GM18870 (cell line): Measurements from ENCODE around the gene CACNG7.

ENCODE experiments used
- ATAC-seq: cut with Tn5 transposase; IDR thresholded peaks from one replicate; pipeline ENCODE4 v1.9.1; 2021; ENCODE audit warnings: moderate library complexity; ENCODE audit not compliant: unreplicated experiment

Gene CACNG7

DNA sequence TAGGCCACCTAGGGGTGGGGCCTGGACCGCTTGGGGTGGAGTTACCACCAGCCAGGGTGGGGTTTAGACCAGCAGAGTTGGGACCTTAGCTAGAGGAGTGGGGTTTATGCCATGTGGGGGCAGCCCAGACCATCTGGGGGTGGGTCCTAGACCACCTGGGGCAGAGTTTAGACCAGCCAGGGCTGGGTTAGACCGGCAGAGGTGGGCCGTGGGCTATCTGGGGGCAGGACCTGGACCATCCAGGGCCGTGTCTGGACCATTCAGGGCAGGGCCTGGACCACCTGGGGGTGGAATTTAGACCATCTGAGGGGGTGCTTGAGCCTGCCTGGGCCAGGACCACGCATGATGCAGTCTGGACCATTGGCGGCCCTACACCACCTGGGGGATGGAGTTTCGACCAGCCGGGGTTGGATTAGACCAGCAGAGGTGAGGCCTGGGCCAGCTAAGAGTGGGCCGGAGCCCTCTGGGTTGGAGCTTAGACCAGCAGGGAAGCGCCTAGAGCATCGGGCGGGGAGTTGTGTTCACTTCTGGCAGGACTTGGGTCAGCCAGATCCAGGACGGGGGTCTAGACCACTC lies 72.4 kb downstream of the CACNG7 start:
- ATAC-seq, result no peak

DNA sequence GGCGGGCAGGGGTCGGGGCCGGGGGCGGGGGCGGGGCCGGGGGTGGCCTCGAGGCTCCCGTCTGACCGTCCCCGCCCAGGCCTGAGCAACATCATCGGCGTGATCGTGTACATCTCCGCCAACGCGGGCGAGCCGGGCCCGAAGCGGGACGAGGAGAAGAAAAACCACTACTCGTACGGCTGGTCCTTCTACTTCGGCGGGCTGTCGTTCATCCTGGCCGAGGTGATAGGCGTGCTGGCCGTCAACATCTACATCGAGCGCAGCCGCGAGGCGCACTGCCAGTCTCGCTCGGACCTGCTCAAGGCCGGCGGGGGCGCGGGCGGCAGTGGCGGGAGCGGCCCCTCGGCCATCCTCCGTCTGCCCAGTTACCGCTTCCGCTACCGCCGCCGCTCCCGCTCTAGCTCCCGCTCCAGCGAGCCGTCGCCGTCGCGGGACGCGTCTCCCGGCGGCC lies 72.9 kb downstream of the CACNG7 start:
- no peak for ATAC-seq

DNA sequence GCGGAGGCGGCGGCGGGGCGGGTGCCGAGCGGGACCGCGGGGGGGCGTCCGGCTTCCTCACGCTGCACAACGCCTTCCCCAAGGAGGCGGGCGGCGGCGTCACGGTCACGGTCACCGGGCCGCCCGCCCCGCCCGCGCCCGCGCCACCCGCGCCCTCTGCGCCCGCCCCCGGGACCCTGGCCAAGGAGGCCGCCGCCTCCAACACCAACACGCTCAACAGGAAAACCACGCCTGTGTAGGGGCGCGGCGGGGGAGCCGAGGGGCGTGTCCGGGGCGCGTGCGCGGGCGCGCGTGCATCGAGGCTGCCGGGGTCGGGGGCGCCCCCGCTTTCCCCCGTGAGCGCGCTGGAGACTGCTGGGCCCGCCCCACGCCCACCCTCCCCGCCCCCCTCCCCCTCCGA lies 73.5 kb downstream of the CACNG7 start:
- ATAC-seq, result no peak

DNA sequence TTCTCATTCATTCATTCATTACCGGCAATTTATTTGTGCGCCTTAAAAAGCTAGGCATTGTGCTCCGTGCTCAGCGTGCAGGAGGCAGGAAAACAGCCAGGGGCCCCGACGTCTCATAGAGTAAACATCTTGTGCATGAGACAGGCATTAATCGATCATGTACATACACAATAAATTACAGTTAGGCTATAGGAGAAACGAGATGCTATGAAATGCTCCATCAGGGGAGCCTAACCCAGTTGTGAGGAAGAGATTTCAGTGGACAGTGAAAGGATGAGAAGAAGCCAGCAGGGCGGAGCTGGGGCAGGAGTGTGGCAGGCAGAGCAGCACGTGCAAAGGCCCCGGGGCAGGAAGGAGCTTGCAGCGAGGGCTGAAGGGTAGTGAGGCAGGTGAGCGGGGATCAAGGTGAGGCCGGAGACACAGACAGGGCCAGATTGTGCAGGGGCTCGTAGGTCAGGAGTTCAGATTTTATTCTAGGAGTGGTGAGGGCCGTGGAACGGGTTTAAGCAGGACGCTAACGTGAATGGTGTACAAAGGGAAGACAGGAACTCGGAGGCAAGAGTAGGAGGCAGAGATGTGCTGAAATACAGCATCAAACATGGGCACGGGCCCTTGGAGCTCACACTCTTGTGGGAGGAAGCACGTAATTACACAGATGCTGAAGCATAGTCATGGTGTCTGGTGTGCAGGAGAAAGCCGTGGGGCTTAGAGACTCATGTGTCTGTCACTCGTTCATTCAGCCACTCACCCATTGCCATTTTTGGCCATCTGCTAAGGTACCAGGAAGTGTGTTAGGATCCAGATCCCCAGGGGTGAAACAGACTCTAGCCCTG lies 74.6 kb downstream of the CACNG7 start:
- no peak for ATAC-seq

DNA sequence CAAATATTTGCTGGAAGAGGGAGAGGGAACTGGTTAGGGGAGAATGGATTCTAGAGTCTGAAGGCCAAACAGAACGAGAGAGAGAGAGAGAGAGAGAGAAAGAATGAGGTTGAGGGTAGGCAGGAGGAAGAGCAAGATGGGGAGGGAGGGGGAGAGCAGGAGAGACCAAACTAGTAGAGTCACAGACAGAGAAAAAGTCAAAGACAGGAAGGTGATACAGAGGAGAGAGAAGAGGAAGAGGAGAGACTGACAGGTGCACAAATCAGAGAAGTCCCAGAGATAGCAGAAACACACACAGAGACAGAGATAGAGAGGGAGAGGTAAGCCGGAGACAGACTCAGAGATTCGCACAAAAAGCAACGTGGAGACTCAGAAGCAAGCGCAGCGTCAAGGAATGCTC lies 76.8 kb downstream of the CACNG7 start:
- ATAC-seq, result no peak

DNA sequence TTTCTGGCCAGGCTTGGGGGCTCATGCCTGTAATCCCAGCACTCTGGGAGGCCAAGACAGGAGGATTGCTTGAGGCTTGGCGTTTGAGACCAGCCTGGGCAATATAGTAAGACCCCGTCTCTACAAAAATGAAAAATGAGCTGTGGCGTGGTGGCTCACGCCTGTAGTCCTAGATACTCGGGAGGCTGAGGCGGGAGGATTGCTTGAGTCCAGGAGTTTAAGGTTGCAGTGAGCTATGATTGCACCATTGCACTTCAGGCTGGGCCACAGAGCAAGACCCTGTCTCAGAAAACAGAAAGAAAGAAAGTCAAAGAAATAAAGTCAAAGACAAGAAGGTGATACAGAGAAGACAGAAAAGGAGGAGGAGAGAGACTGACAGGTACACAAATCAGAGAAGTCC lies 79.9 kb downstream of the CACNG7 start:
- ATAC-seq, result no peak

DNA sequence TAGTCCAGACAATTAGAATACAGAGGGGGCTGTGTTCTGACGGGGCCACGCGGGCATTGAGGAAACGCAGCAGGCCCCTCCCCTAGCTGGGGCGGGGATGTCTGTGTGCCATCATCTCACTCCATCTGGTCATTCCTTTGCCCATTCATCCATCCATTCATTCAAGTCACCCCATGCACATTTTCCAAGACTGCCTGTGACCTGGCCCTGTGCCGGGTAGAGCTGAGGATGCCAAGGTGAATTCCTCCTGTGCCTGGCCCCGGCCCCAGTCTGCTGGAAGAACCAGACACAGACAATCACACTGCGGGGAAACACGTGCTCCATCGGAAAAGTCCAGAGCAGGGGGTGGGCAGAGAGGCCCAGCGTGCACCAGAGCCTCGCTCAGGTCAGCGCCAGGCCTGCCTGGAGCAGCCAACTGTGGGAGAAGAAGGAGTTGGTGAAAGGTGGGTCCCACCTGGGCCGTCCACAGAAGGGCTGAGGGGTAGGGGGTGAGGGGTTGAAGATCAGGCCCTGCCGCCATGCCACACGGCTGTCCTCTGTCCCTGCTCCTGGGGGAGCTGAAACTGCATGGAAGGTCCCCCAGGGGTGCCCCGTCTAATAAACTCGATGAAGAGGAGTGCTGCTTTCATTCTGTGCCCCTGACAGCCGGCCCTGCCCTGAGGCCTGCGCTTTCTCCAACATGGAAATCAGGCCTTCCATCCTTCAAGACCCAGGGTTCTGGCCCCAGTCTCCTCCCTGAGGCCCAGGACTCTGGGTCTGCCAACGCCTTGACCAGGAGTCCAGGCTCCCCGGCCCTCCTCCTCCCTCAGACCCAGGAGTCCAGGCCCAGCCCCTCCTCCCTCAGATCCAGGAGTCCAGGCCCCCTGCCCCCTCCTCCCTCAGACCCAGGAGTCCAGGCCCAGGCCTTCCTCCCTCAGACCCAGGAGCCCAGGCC lies 80.8 kb downstream of the CACNG7 start:
- no peak for ATAC-seq

DNA sequence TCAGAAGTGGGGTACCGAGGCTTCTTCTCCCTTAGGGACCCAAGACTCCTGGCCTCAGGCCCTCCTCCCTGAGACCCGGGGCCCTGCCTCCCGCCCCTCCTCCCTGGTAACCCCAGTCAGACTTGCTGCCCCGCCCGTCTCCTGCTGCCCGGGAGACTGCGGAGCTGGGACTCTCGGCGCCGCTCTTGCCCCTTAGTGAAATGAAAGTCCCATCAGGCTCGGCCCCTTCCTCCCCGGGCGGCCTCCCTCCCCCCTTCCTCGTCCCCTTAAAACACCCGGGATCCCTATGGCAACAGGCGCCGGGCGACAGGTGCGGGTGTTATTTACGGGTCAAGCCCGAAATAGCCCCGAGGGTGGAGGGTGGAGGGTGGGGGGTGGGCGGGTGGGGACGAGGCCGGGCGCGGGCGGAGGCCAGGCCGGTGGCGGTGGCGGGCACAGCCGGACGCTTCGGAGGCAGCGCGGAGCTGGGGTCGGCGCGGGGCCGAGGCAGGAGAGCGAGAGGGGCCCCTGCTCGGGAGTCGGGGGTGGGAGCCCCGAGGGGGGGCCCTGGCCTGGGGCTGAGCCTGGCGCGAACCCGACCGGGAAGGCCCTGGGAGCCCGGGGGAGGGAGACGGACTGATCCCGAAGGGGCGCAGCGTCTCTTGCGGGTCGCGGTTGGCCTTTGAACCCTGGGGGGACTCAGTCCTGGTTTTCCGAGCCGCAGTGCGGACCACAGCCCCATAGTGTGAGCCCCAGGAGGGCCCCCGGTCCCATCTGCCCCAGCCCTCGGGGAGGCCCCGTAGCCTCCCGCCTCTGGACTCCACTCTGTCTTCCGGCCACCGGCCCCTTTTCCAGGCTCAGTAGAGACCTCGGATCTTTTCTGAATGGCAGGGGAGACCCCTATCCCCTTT lies 82.4 kb downstream of the CACNG7 start, which contains the start of gene CACNG6:
Gene CACNG6 (plus strand): TSS at position 414 of the 890 bp plus-strand sequence. CDS start 1,241 bp downstream, outside the sequence.
- no peak for ATAC-seq

DNA sequence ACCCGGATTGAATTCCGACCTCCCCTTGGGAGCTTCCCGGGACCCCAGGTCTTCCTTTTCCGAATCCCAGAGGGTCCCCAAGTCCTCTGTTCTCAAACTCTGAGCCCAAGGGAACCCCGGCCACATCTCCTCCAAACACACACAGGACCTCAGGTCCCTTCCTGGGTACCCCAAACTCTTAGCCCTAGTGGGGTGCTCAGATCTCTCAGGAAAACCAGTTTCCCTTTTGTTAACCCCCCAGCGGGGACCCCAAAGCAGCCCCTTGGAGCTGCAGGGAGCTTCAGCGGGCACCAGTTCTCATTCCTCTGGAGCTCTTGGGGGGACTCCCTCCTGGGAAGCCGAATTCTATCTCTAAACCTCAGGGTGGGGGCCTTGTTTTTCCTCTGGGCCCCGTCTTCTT lies 83.1 kb downstream of the CACNG7 start:
- no peak for ATAC-seq

DNA sequence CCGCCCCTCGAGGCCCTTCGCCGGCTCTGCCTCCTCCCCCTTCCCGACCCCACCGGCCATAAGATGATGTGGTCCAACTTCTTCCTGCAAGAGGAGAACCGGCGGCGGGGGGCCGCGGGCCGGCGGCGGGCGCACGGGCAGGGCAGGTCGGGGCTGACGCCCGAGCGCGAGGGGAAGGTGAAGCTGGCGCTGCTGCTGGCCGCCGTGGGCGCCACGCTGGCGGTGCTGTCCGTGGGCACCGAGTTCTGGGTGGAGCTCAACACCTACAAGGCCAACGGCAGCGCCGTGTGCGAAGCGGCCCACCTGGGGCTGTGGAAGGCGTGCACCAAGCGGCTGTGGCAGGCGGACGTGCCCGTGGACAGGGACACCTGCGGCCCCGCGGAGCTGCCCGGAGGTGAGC lies 83.7 kb downstream of the CACNG7 start:
- no peak for ATAC-seq

DNA sequence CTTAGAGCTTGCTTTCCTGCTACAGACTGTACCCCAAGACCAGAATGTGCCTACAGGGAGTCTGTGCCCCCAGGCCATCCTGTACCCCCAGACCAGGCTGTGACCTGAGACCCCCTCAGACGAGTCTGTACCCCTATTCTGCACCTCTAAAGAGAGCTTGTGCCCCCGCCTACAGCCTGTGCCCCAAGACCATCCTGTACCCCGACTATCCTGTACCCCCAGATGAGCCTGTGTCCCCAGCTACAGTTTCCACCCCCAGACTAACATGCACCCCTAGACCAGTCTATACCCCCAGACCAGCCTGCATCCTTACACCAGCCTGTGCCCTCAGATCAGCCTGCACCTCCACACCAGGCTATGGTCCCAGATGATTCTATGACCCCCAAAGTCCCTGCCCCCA lies 84.4 kb downstream of the CACNG7 start:
- ATAC-seq, result no peak
